Activated naive CD4-positive, alpha-beta T cell treated with anti-CD3 and anti-CD28 coated beads, Interleukin-2, amount 10 ng/mL, durations not matched to agents 7 days and 5 days (primary cell): ENCODE data around the gene AP3S2.
"Not testable (repeated sequence)": the region's sequence is repeated elsewhere in the genome, so short reads cannot be mapped to it uniquely, and the experiment has no call there.

Source experiments
- CTCF ChIA-PET: fragments of 350-600 bp; sonication (Branson Sonifier 250); formaldehyde crosslinking; loops from one replicate; lab custom pipeline; 2021; ENCODE audit warnings: antibody characterized with exemption; lab: Charles Lee
- DNase-seq: peaks from one replicate; pipeline ENCODE4 v3.0.0-alpha.2; 2020
- H3K27ac Mint-ChIP-seq: one replicate; pipeline ENCODE4 v1.8.0; 2021; ENCODE audit warnings: mild to moderate bottlenecking, moderate library complexity, mixed read lengths
- H3K27me3 Mint-ChIP-seq: one replicate; pipeline ENCODE4 v1.8.0; 2021; ENCODE audit warnings: mild to moderate bottlenecking, mixed read lengths
- H3K36me3 Mint-ChIP-seq: one replicate; pipeline ENCODE4 v1.8.0; 2021; ENCODE audit warnings: mixed read lengths
- H3K4me1 Mint-ChIP-seq: one replicate; pipeline ENCODE4 v1.8.0; 2021; ENCODE audit warnings: mixed read lengths
- H3K4me3 Mint-ChIP-seq: one replicate; pipeline ENCODE4 v1.8.0; 2021; ENCODE audit warnings: mild to moderate bottlenecking, moderate library complexity, mixed read lengths
- H3K9me3 Mint-ChIP-seq: one replicate; pipeline ENCODE4 v1.8.0; 2021; ENCODE audit warnings: mixed read lengths

AP3S2 gene

GRCh38 chr15:89893696-89894447 lies at the start of gene AP3S2:
AP3S2 (minus strand) TSS chr15:89893994; CDS start chr15:89893949, 45 bp downstream.
- peak; percentile 90 for DNase-seq
- peaks cover 11% of the 10 kb centered on the region for H3K36me3 Mint-ChIP-seq
- CTCF ChIA-PET, result interaction anchor here (1.0 to 1.6 kb wide), 3 partner anchors 19 to 133 kb away, joined by 3 to 6 read pairs (median 5); no protein-coding TSS in a partner anchor
- H3K4me1 Mint-ChIP-seq, result peaks cover 45% of the 10 kb centered on the region
- H3K27ac Mint-ChIP-seq, result peak within 1 kb of the TSS; percentile 87
- peak within 1 kb of the TSS; percentile 93 for H3K4me3 Mint-ChIP-seq
- no peaks in the 10 kb centered on the region for H3K9me3 Mint-ChIP-seq
- H3K27me3 Mint-ChIP-seq, result peaks cover 8% of the 10 kb centered on the region

- CTCF ChIA-PET, result interaction anchor here (1.1 kb wide), 1 partner anchor 179 kb away, joined by 3 read pairs; no protein-coding TSS in a partner anchor
- no peaks in the 10 kb centered on the region for H3K9me3 Mint-ChIP-seq
- no peaks in the 10 kb centered on the region for H3K36me3 Mint-ChIP-seq
- H3K4me1 Mint-ChIP-seq, result peaks cover 23% of the 10 kb centered on the region
- no peak overlapping the region for H3K4me3 Mint-ChIP-seq
- DNase-seq, result no peak
- H3K27ac Mint-ChIP-seq, result no peak overlapping the region
- peaks cover 41% of the 10 kb centered on the region for H3K27me3 Mint-ChIP-seq
Measured at GRCh38 chr15:89939910-89940309, 46.1 kb upstream of the AP3S2 start.

- CTCF ChIA-PET, result interaction anchor here (1.0 to 1.1 kb wide), 2 partner anchors 132 to 178 kb away, joined by 3 read pairs; no protein-coding TSS in a partner anchor
- not testable (repeated sequence) for H3K4me3 Mint-ChIP-seq, DNase-seq, H3K27ac Mint-ChIP-seq, H3K36me3 Mint-ChIP-seq, H3K9me3 Mint-ChIP-seq
- peaks cover 23% of the 10 kb centered on the region for H3K4me1 Mint-ChIP-seq
- peaks cover 41% of the 10 kb centered on the region for H3K27me3 Mint-ChIP-seq
Measured at GRCh38 chr15:89939377-89939776, 45.6 kb upstream of the AP3S2 start.

- Mint-ChIP-seq H3K27ac (no peak overlapping the region), H3K27me3 (peaks cover 53% of the 10 kb centered on the region), H3K4me1 (peaks cover 23% of the 10 kb centered on the region), H3K36me3 (no peaks in the 10 kb centered on the region), H3K9me3 (no peaks in the 10 kb centered on the region), H3K4me3 (no peak overlapping the region)
- CTCF ChIA-PET, result interaction anchor here (0.9 to 1.8 kb wide), 3 partner anchors 10 to 39 kb away, joined by 3 to 8 read pairs (median 3); no protein-coding TSS in a partner anchor
- DNase-seq, result no peak
Measured at GRCh38 chr15:89937365-89938350, 43.9 kb upstream of the AP3S2 start.

- CTCF ChIA-PET, result interaction anchor here (0.6 to 1.8 kb wide), 4 partner anchors 9 to 134 kb away, joined by 3 to 8 read pairs (median 3); no protein-coding TSS in a partner anchor
Measured at GRCh38 chr15:89936786-89937265, 43.0 kb upstream of the AP3S2 start.

GRCh38 chr15:89936051-89936785 lies 42.4 kb upstream of the AP3S2 start:
- Mint-ChIP-seq H3K9me3 (no peaks in the 10 kb centered on the region), H3K4me3 (no peak overlapping the region), H3K36me3 (no peaks in the 10 kb centered on the region), H3K27me3 (peaks cover 58% of the 10 kb centered on the region), H3K27ac (no peak overlapping the region), H3K4me1 (peaks cover 23% of the 10 kb centered on the region)
- CTCF ChIA-PET, result interaction anchor here (0.6 to 1.8 kb wide), 5 partner anchors 8 to 179 kb away, joined by 3 to 8 read pairs (median 3); no protein-coding TSS in a partner anchor
- DNase-seq, result peak; percentile 53

More at GRCh38 chr15:89936786-89937265, 43.0 kb upstream of the AP3S2 start:
- peaks cover 23% of the 10 kb centered on the region for H3K4me1 Mint-ChIP-seq
- H3K9me3 Mint-ChIP-seq, result no peaks in the 10 kb centered on the region
- DNase-seq, result no peak
- no peaks in the 10 kb centered on the region for H3K36me3 Mint-ChIP-seq
- no peak overlapping the region for H3K27ac Mint-ChIP-seq
- H3K4me3 Mint-ChIP-seq, result no peak overlapping the region
- H3K27me3 Mint-ChIP-seq, result peaks cover 61% of the 10 kb centered on the region

GRCh38 chr15:89932880-89933279 lies 39.1 kb upstream of the AP3S2 start:
- Mint-ChIP-seq H3K4me1 (peaks cover 18% of the 10 kb centered on the region), H3K27ac (no peak overlapping the region), H3K4me3 (no peak overlapping the region), H3K36me3 (no peaks in the 10 kb centered on the region), H3K27me3 (peaks cover 36% of the 10 kb centered on the region), H3K9me3 (no peaks in the 10 kb centered on the region)
- no peak for DNase-seq
- CTCF ChIA-PET, result interaction anchor here (1.0 kb wide), 1 partner anchor 143 kb away, joined by 3 read pairs; no protein-coding TSS in a partner anchor

- no peak for DNase-seq
- Mint-ChIP-seq H3K4me1 (no peaks in the 10 kb centered on the region), H3K4me3 (no peak overlapping the region), H3K9me3 (no peaks in the 10 kb centered on the region), H3K36me3 (no peaks in the 10 kb centered on the region), H3K27ac (no peak overlapping the region), H3K27me3 (peaks cover 17% of the 10 kb centered on the region)
- CTCF ChIA-PET, result interaction anchor here (1.0 to 1.1 kb wide), 2 partner anchors 8 to 30 kb away, joined by 3 read pairs; no protein-coding TSS in a partner anchor
Measured at GRCh38 chr15:89928421-89928820, 34.6 kb upstream of the AP3S2 start.

- no peak overlapping the region for H3K4me3 Mint-ChIP-seq
- H3K36me3 Mint-ChIP-seq, result no peaks in the 10 kb centered on the region
- H3K27ac Mint-ChIP-seq, result no peak overlapping the region
- H3K4me1 Mint-ChIP-seq, result no peaks in the 10 kb centered on the region
- peaks cover 4% of the 10 kb centered on the region for H3K27me3 Mint-ChIP-seq
- CTCF ChIA-PET, result interaction anchor here (0.6 kb wide), 1 partner anchor 50 kb away, joined by 3 read pairs; no protein-coding TSS in a partner anchor
- DNase-seq, result no peak
- H3K9me3 Mint-ChIP-seq, result no peaks in the 10 kb centered on the region
Measured at GRCh38 chr15:89926158-89926557, 32.4 kb upstream of the AP3S2 start.

GRCh38 chr15:89917442-89918101 lies 23.8 kb upstream of the AP3S2 start:
- Mint-ChIP-seq H3K9me3 (no peaks in the 10 kb centered on the region), H3K27ac (no peak overlapping the region), H3K27me3 (peaks cover 52% of the 10 kb centered on the region), H3K4me3 (no peak overlapping the region), H3K36me3 (no peaks in the 10 kb centered on the region), H3K4me1 (no peaks in the 10 kb centered on the region)
- DNase-seq, result no peak
- CTCF ChIA-PET, result no interaction called here

GRCh38 chr15:89916660-89917059 lies 22.9 kb upstream of the AP3S2 start:
- Mint-ChIP-seq H3K4me3 (no peak overlapping the region), H3K36me3 (no peaks in the 10 kb centered on the region), H3K9me3 (no peaks in the 10 kb centered on the region), H3K4me1 (no peaks in the 10 kb centered on the region), H3K27ac (no peak overlapping the region), H3K27me3 (peaks cover 61% of the 10 kb centered on the region)
- no peak for DNase-seq
- CTCF ChIA-PET, result no interaction called here

- peak; percentile 25 for DNase-seq
- no peaks in the 10 kb centered on the region for H3K36me3 Mint-ChIP-seq
- H3K4me3 Mint-ChIP-seq, result peak within 1 kb of the TSS; percentile 15
- H3K27ac Mint-ChIP-seq, result no peak within 1 kb of the TSS
- H3K27me3 Mint-ChIP-seq, result peaks cover 78% of the 10 kb centered on the region
- CTCF ChIA-PET, result interaction anchor here (1.4 kb wide), 1 partner anchor 15 kb away, joined by 4 read pairs; no protein-coding TSS in a partner anchor
- no peaks in the 10 kb centered on the region for H3K4me1 Mint-ChIP-seq
- H3K9me3 Mint-ChIP-seq, result no peaks in the 10 kb centered on the region
Measured at GRCh38 chr15:89912674-89913396, 19.0 kb upstream of the AP3S2 start, which contains the start of gene ARPIN. ARPIN (minus strand) TSS chr15:89912952; CDS start chr15:89912835, 117 bp downstream.
